GM18526 (cell line): Measurements from ENCODE around the gene UBE2D1.

Experiments used
- POLR2A ChIP-seq: IDR thresholded peaks from 3 replicates; pipeline ENCODE4 v1.6.1; 2011; ENCODE audit not compliant: insufficient read length; ENCODE audit errors: extremely low read depth

Gene UBE2D1

GRCh38 chr10:58326967-58327381 lies 7.8 kb upstream of the UBE2D1 start:
- no peak for TF ChIP-seq POLR2A

GRCh38 chr10:58328233-58328632 lies 6.6 kb upstream of the UBE2D1 start:
- no peak for TF ChIP-seq POLR2A

GRCh38 chr10:58330431-58330830 lies 4.4 kb upstream of the UBE2D1 start:
- TF ChIP-seq POLR2A: no peak

GRCh38 chr10:58331646-58332045 lies 3.2 kb upstream of the UBE2D1 start:
- no peak for TF ChIP-seq POLR2A

GRCh38 chr10:58335306-58336005 lies 650 bp downstream of the UBE2D1 start:
- TF ChIP-seq POLR2A: no peak

- TF ChIP-seq POLR2A: no peak
These were observed 1.4 kb downstream of the UBE2D1 start for GRCh38 chr10:58336242-58336641.

GRCh38 chr10:58341422-58341821 lies 6.6 kb downstream of the UBE2D1 start:
- no peak for TF ChIP-seq POLR2A

- TF ChIP-seq POLR2A: no peak
These were observed 7.1 kb downstream of the UBE2D1 start for GRCh38 chr10:58341947-58342346.

GRCh38 chr10:58347967-58348366 lies 13.2 kb downstream of the UBE2D1 start:
- no peak for TF ChIP-seq POLR2A

- TF ChIP-seq POLR2A: no peak
These were observed 13.8 kb downstream of the UBE2D1 start for GRCh38 chr10:58348571-58349033.

GRCh38 chr10:58350023-58350422 lies 15.2 kb downstream of the UBE2D1 start:
- TF ChIP-seq POLR2A: no peak

GRCh38 chr10:58350619-58351323 lies 16.0 kb downstream of the UBE2D1 start:
- TF ChIP-seq POLR2A: no peak

GRCh38 chr10:58351616-58352578 lies 17.1 kb downstream of the UBE2D1 start:
- TF ChIP-seq POLR2A: no peak

- no peak for TF ChIP-seq POLR2A
These were observed 18.3 kb downstream of the UBE2D1 start for GRCh38 chr10:58352956-58353610.

GRCh38 chr10:58356756-58357155 lies 21.9 kb downstream of the UBE2D1 start:
- TF ChIP-seq POLR2A: no peak
